Ishikawa (cell line): Measurements from ENCODE around the gene HLA-DOA.

Experiments
- CEBPB ChIP-seq: IDR thresholded peaks from 2 replicates; pipeline ENCODE4 v1.6.1; 2012
- CREB1 ChIP-seq: IDR thresholded peaks from 2 replicates; pipeline ENCODE4 v1.6.1; 2012; ENCODE audit warnings: low read depth
- EGR1 ChIP-seq: IDR thresholded peaks from 2 replicates; pipeline ENCODE4 v1.6.1; 2012
- EP300 ChIP-seq: IDR thresholded peaks from 2 replicates; pipeline ENCODE4 v1.6.1; 2012; ENCODE audit warnings: borderline replicate concordance
- FOXM1 ChIP-seq: IDR thresholded peaks from 2 replicates; pipeline ENCODE4 v1.6.1; 2012; ENCODE audit warnings: low read depth, borderline replicate concordance
- NFIC ChIP-seq: IDR thresholded peaks from 2 replicates; pipeline ENCODE4 v1.6.1; 2012
- RAD21 ChIP-seq: IDR thresholded peaks from 2 replicates; pipeline ENCODE4 v1.6.1; 2012; ENCODE audit warnings: low read depth
- TAF1 ChIP-seq: IDR thresholded peaks from 2 replicates; pipeline ENCODE4 v1.6.1; 2012; ENCODE audit warnings: low read depth, mild to moderate bottlenecking
- TCF12 ChIP-seq: IDR thresholded peaks from 2 replicates; pipeline ENCODE4 v1.6.1; 2012; ENCODE audit warnings: low read depth
- TEAD4 ChIP-seq: IDR thresholded peaks from 2 replicates; pipeline ENCODE4 v1.6.1; 2012
- YY1 ChIP-seq: IDR thresholded peaks from 2 replicates; pipeline ENCODE4 v1.6.1; 2012; ENCODE audit warnings: low read depth
- ZBTB7A ChIP-seq: IDR thresholded peaks from 2 replicates; pipeline ENCODE4 v1.6.1; 2012; ENCODE audit warnings: low read depth
- TF ChIP-seq, protein P1 (sequence below): IDR thresholded peaks from 2 replicates; pipeline ENCODE4 v1.6.1; 2012
- TF ChIP-seq, protein P2 (sequence below): IDR thresholded peaks from 2 replicates; pipeline ENCODE4 v1.6.1; 2012
- TF ChIP-seq, protein P3 (sequence below): IDR thresholded peaks from 2 replicates; pipeline ENCODE4 v1.6.1; 2012; ENCODE audit warnings: low read depth, mild to moderate bottlenecking

The HLA-DOA gene

DNA sequence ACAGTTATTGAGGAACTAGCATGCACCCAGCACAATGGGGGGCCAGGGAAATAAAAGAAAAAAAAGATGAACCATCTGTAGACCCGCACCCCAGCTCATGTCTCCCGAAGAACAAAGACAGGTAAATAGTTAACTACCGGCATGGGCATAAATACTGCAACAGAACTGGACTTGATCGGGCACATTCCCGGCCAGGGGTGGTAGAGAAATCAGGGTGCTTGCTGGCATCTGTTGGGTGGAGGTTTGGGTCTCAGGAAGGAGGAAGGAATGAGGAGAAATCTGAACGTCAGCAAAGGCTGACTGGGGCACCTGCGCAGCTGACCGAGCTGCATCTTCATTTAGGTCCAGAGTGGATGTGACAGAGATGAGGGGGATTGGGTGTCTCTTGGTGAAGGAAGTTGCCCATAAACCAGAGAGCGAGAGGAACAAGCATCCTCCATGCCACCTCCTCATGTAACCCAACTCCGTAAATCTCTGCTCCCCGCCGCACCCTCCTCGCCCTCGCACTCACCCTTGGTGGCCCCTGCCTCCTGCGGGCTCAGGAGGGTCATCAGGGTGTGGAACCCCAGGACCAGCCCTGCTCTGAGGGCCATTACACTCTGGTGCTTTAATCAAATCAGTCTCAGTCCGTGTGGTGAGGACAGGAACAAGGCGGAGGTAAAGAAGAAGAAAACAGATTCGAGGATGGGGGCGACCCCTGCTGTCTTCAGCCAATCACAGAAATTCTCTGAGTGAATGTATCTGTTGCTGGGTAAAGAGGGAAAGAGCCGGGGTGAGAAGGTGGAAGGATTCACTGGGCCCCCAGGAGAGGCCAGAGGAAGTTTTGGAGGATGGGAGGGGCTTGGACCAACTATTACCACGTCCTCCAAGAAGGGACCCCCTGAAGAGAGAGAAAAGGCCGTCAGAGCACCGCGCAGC is at the start of gene HLA-DOA:
TSS of gene HLA-DOA (minus strand) at position 648 of the 918 bp plus-strand sequence.
- TF ChIP-seq TCF12 (no peak), CREB1 (peak; percentile 43; the same call in 1 of the 2 replicates)

GRCh38 chr6:33057222-33058150 is 48.1 kb upstream of the HLA-DOA start:
- no peak for TF ChIP-seq TEAD4
- no peak for TF ChIP-seq TCF12
- TF ChIP-seq NFIC: no peak
- TF ChIP-seq FOXM1: no peak
- no peak for TF ChIP-seq CREB1
- TF ChIP-seq, protein P1, sequence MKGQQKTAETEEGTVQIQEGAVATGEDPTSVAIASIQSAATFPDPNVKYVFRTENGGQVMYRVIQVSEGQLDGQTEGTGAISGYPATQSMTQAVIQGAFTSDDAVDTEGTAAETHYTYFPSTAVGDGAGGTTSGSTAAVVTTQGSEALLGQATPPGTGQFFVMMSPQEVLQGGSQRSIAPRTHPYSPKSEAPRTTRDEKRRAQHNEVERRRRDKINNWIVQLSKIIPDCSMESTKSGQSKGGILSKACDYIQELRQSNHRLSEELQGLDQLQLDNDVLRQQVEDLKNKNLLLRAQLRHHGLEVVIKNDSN: no peak
- TF ChIP-seq TAF1: no peak
- TF ChIP-seq EGR1: no peak
- TF ChIP-seq, protein P2, sequence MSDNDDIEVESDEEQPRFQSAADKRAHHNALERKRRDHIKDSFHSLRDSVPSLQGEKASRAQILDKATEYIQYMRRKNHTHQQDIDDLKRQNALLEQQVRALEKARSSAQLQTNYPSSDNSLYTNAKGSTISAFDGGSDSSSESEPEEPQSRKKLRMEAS: no peak
- no peak for TF ChIP-seq EP300
- TF ChIP-seq ZBTB7A: no peak
- no peak for TF ChIP-seq RAD21
- no peak for TF ChIP-seq YY1
- TF ChIP-seq CEBPB: no peak
- TF ChIP-seq, protein P3, sequence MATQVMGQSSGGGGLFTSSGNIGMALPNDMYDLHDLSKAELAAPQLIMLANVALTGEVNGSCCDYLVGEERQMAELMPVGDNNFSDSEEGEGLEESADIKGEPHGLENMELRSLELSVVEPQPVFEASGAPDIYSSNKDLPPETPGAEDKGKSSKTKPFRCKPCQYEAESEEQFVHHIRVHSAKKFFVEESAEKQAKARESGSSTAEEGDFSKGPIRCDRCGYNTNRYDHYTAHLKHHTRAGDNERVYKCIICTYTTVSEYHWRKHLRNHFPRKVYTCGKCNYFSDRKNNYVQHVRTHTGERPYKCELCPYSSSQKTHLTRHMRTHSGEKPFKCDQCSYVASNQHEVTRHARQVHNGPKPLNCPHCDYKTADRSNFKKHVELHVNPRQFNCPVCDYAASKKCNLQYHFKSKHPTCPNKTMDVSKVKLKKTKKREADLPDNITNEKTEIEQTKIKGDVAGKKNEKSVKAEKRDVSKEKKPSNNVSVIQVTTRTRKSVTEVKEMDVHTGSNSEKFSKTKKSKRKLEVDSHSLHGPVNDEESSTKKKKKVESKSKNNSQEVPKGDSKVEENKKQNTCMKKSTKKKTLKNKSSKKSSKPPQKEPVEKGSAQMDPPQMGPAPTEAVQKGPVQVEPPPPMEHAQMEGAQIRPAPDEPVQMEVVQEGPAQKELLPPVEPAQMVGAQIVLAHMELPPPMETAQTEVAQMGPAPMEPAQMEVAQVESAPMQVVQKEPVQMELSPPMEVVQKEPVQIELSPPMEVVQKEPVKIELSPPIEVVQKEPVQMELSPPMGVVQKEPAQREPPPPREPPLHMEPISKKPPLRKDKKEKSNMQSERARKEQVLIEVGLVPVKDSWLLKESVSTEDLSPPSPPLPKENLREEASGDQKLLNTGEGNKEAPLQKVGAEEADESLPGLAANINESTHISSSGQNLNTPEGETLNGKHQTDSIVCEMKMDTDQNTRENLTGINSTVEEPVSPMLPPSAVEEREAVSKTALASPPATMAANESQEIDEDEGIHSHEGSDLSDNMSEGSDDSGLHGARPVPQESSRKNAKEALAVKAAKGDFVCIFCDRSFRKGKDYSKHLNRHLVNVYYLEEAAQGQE: no peak

GRCh38 chr6:33053230-33053629 is 43.8 kb upstream of the HLA-DOA start:
- TF ChIP-seq CEBPB (no peak), RAD21 (no peak), TAF1 (no peak), CREB1 (no peak), TCF12 (no peak), ZBTB7A (no peak), FOXM1 (no peak), EP300 (no peak), EGR1 (no peak), TEAD4 (no peak), YY1 (no peak), NFIC (no peak)
- TF ChIP-seq, protein P2: no peak
- TF ChIP-seq, protein P3: no peak
- TF ChIP-seq, protein P1: no peak

DNA sequence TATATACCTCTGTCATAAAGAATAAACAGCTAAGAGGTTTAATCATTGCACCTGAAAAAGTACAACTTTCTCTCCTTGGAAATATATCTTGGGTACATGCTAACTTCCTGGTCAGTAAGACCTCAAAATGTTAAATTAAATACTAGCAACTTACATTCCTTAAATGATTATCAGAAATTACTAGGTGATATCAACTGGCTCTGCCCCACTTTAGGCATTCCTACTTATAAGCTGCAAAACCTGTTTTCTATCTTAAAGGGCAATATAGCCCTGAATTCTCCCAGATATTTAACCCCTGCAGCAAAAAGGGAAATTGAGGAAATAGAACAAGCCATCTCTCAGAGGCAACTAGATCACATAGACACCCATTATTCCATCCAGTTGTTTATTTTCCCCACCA is 43.2 kb upstream of the HLA-DOA start:
- TF ChIP-seq, protein P3: no peak
- TF ChIP-seq, protein P1: no peak
- TF ChIP-seq RAD21 (no peak), TEAD4 (no peak), EGR1 (no peak), YY1 (no peak), CREB1 (no peak), TCF12 (no peak), EP300 (no peak), FOXM1 (no peak), ZBTB7A (no peak), CEBPB (no peak), NFIC (no peak), TAF1 (no peak)
- TF ChIP-seq, protein P2: no peak
